ENCODE results near the gene ITIH1.
A peak's percentile ranks its signal among the peaks of the same experiment; 100 is the strongest.

Gene ITIH1

DNA sequence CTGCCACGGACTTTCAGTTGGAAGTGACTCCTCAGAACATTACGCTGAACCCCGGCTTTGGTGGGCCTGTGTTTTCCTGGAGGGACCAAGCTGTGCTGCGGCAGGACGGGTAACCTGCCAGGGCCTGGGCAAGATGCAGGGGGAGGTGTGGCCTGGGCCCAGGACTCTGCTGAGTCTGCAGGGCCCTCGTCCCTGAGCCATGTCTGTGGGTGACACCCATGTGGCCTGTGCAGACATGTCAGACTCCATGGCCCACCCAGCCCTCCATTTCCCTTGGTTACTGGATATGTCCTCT lies 12.3 kb downstream of the ITIH1 start:
- no peak for TF ChIP-seq Cebpa-rat (IDR thresholded peaks at IDR 0.05)
- Histone ChIP-seq H3K4me2 (peak overlapping the region; percentile 90), H3K4me1 (peaks cover 64% of the 10 kb centered on the region), H3K27ac (peak overlapping the region; percentile 93), H3K36me3 (no peaks in the 10 kb centered on the region), H3K9me3 (no peaks in the 10 kb centered on the region), H3K27me3 (no peaks in the 10 kb centered on the region), H3K9ac (peak overlapping the region; percentile 26; the same call in 1 of the 2 replicates), H3K4me3 (no peak overlapping the region), H4K20me1 (no peaks in the 10 kb centered on the region)

DNA sequence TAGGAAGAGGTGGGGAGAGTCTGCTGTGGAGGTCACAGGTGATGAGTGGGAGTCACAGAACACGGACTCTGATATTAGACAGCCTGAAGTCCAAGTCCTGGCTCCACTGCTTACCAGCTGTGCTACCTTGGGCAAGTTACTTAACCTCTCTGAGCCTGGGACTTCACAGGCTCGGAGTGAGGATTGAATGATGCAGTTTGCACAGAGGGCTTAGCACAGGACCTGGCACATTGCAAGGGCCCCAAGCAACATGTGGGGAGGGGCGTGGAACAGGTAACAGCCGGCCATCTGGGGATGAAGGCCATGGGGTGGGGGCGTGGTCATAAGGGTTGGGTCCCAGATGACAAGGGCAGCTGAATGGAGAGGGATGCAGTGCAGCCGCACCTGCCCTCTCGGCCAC lies 12.9 kb downstream of the ITIH1 start:
- H3K4me2 ChIP-seq = peak overlapping the region; percentile 90
- H3K36me3 ChIP-seq = no peaks in the 10 kb centered on the region
- no peaks in the 10 kb centered on the region for H3K9me3 ChIP-seq
- H4K20me1 ChIP-seq = no peaks in the 10 kb centered on the region
- H3K9ac ChIP-seq = peak overlapping the region; percentile 79
- no peak for TF ChIP-seq Cebpa-rat (IDR thresholded peaks at IDR 0.05)
- H3K27me3 ChIP-seq = no peaks in the 10 kb centered on the region
- H3K4me3 ChIP-seq = no peak overlapping the region
- H3K4me1 ChIP-seq = peaks cover 70% of the 10 kb centered on the region
- H3K27ac ChIP-seq = peak overlapping the region; percentile 93

- H3K27me3 ChIP-seq = no peaks in the 10 kb centered on the region
- peak overlapping the region; percentile 79 for H3K9ac ChIP-seq
- peaks cover 74% of the 10 kb centered on the region for H3K4me1 ChIP-seq
- H3K4me2 ChIP-seq = peak overlapping the region; percentile 90
- no peaks in the 10 kb centered on the region for H4K20me1 ChIP-seq
- H3K36me3 ChIP-seq = no peaks in the 10 kb centered on the region
- H3K9me3 ChIP-seq = no peaks in the 10 kb centered on the region
- no peak for TF ChIP-seq Cebpa-rat (IDR thresholded peaks at IDR 0.05)
- H3K27ac ChIP-seq = peak overlapping the region; percentile 93
- 0 out of 2 replicates have a peak overlapping the region, but pooled peaks have one; percentile 4 for H3K4me3 ChIP-seq
These were observed 13.3 kb downstream of the ITIH1 start for GRCh38 chr3:52790741-52791140.

DNA sequence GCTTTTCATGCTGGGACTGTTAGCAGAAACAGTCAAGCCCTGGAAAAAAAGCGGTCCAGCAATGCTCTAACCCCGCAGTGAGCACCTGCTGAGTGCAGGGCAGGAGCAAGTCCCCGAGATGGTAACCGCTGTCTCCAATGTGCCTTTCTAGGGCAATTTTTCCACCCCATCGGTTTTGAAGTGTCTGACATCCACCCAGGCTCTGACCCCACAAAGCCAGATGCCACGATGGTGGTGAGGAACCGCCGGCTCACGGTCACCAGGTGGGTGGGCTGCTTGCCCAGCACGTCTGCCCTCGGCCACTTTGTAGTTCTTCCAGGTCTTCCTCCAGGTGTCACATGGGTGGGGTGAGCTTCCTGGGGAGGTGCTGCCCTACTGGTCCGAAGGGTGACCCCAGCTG lies 14.0 kb downstream of the ITIH1 start:
- TF ChIP-seq Cebpa-rat (IDR thresholded peaks at IDR 0.05) = no peak
- no peaks in the 10 kb centered on the region for H3K27me3 ChIP-seq
- peaks cover 81% of the 10 kb centered on the region for H3K4me1 ChIP-seq
- peak overlapping the region; percentile 79 for H3K9ac ChIP-seq
- 0 out of 2 replicates have a peak overlapping the region, but pooled peaks have one; percentile 4 for H3K4me3 ChIP-seq
- no peaks in the 10 kb centered on the region for H4K20me1 ChIP-seq
- H3K9me3 ChIP-seq = no peaks in the 10 kb centered on the region
- H3K27ac ChIP-seq = peak overlapping the region; percentile 93
- no peaks in the 10 kb centered on the region for H3K36me3 ChIP-seq
- peak overlapping the region; percentile 90 for H3K4me2 ChIP-seq

DNA sequence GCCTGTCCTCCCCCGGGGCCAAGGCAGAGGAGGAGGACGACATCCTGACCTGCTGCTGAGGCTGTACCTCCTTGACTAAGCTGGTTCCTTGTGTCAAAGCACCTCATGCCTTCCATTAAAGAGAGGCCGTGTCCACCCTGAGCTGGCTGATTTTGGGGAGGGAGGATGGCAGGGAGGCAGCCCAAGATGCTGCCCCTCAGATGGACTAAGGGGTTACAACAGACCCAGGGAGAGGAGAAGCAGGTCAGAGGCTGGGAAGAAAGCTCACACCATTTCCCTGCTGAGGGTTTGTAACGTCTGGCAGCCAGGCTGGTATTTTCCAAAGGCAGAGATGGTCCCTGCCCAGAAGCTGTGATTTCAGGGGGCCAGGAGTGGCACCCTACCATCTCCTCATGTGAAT lies 14.5 kb downstream of the ITIH1 start:
- no peak overlapping the region for H3K4me3 ChIP-seq
- H3K27ac ChIP-seq = peak overlapping the region; percentile 93
- H3K4me1 ChIP-seq = peaks cover 86% of the 10 kb centered on the region
- H3K9me3 ChIP-seq = no peaks in the 10 kb centered on the region
- no peaks in the 10 kb centered on the region for H3K36me3 ChIP-seq
- H4K20me1 ChIP-seq = no peaks in the 10 kb centered on the region
- no peaks in the 10 kb centered on the region for H3K27me3 ChIP-seq
- peak overlapping the region; percentile 90 for H3K4me2 ChIP-seq
- H3K9ac ChIP-seq = peak overlapping the region; percentile 79
- no peak for TF ChIP-seq Cebpa-rat (IDR thresholded peaks at IDR 0.05)

DNA sequence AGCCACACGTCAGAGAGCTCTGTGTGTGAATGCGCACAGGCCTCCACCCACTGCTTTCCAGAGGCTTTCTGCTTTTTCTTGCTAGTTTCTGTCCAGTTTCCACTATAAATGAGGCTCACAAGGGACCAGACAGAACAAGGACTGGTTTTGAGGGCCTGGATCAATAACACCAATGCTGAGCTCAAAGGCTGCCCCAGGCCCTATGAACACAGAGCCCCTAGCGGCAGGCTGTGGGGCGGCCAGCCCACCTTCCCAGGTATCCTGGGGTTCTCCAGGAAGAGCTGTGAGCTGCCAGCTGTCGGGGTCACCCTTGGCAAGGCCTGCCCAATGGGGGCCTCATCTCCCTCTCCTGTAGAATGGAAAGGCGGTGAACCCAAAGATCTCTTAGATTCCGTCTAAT lies 15.0 kb downstream of the ITIH1 start:
- Histone ChIP-seq H3K27me3 (no peaks in the 10 kb centered on the region), H3K36me3 (no peaks in the 10 kb centered on the region), H3K27ac (peak overlapping the region; percentile 93), H3K9me3 (no peaks in the 10 kb centered on the region), H3K9ac (peak overlapping the region; percentile 79), H3K4me1 (peaks cover 91% of the 10 kb centered on the region), H3K4me3 (no peak overlapping the region), H3K4me2 (peak overlapping the region; percentile 90), H4K20me1 (no peaks in the 10 kb centered on the region)
- no peak for TF ChIP-seq Cebpa-rat (IDR thresholded peaks at IDR 0.05)

DNA sequence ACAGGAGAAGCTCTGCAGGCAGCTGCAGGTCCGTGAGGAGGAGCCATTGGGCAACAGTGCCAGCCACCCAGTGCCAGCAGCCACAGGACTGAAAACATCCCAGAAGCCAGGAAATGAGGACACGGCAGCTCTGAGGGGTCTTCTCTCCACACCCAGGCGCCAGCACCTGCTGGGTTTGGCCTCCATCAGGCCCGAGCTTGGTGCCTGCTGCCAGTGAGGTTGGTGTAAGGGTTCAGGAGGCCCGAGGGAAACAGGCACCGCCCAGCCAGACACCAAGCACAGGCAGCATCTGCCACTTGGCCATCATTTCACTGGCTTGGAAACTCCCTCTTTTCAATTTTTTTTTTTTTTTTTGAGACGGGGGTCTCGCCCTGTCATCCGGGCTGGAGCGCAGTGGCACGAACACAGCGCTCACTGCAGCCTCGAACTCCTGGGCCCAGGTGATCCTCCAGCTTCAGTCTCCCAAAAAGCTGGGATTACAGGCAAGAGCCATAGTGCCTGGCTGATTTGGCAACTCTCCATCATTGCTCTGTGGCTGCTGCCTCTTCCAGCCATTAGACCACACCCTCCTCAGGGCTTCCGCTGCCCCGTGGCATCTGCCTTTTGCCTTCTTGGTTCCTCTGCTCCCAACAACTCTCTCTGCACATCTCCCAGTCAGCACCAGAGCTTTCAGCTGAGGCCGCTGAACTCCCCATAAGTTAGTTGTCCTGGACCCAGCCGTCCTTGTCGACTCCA lies 15.7 kb downstream of the ITIH1 start:
- H3K4me3 ChIP-seq = no peak overlapping the region
- H3K4me2 ChIP-seq = peak overlapping the region; percentile 90
- TF ChIP-seq Cebpa-rat (IDR thresholded peaks at IDR 0.05) = peak; percentile 22; the same call in 1 of the 2 replicates
- no peaks in the 10 kb centered on the region for H3K27me3 ChIP-seq
- H3K27ac ChIP-seq = peak overlapping the region; percentile 93
- no peaks in the 10 kb centered on the region for H3K9me3 ChIP-seq
- peaks cover 98% of the 10 kb centered on the region for H3K4me1 ChIP-seq
- peak overlapping the region; percentile 79 for H3K9ac ChIP-seq
- H4K20me1 ChIP-seq = no peaks in the 10 kb centered on the region
- no peaks in the 10 kb centered on the region for H3K36me3 ChIP-seq

- Histone ChIP-seq H3K4me3 (0 out of 2 replicates have a peak overlapping the region, but pooled peaks have one; percentile 5), H4K20me1 (no peaks in the 10 kb centered on the region), H3K36me3 (no peaks in the 10 kb centered on the region), H3K9me3 (no peaks in the 10 kb centered on the region), H3K4me1 (peaks cover 100% of the 10 kb centered on the region), H3K27ac (peak overlapping the region; percentile 93), H3K27me3 (no peaks in the 10 kb centered on the region), H3K9ac (peak overlapping the region; percentile 79), H3K4me2 (peak overlapping the region; percentile 90)
- no peak for TF ChIP-seq Cebpa-rat (IDR thresholded peaks at IDR 0.05)
These were observed 16.6 kb downstream of the ITIH1 start for GRCh38 chr3:52793702-52794611.

GRCh38 chr3:52794612-52795099 lies 17.3 kb downstream of the ITIH1 start, which contains the start of gene ITIH3:
ITIH3 (plus strand) TSS chr3:52794796; CDS start chr3:52794804, 8 bp downstream.
- no peaks in the 10 kb centered on the region for H3K9me3 ChIP-seq
- 0 out of 2 replicates have a peak within 1 kb of the TSS, but pooled peaks have one; percentile 5 for H3K4me3 ChIP-seq
- peak within 1 kb of the TSS; percentile 79 for H3K9ac ChIP-seq
- H3K27ac ChIP-seq = peak within 1 kb of the TSS; percentile 93
- H3K4me2 ChIP-seq = peak within 1 kb of the TSS; percentile 90
- H4K20me1 ChIP-seq = no peaks in the 10 kb centered on the region
- H3K27me3 ChIP-seq = no peaks in the 10 kb centered on the region
- no peak for TF ChIP-seq Cebpa-rat (IDR thresholded peaks at IDR 0.05)
- peaks cover 100% of the 10 kb centered on the region for H3K4me1 ChIP-seq
- H3K36me3 ChIP-seq = no peaks in the 10 kb centered on the region

Data from BLaER1 (cell line).